Activated T-helper 17 cell treated with anti-CD3 and anti-CD28 coated beads, Interleukin-2, amount 50 U/mL, for 72 hours (primary cell): ENCODE results near the gene ADGRL3. TPM values are rescaled to one million over a fixed set of nuclear protein-coding genes. Genes with fewer than 3 reads are reported as not detected.

Source experiments
- ATAC-seq: fragments of 150-1000 bp; cut with Tn5 transposase; replicated peaks from 2 replicates; pipeline ENCODE4 v1.10.0; 2021; ENCODE audit warnings: mild to moderate bottlenecking, moderate library complexity
- H3K27ac Mint-ChIP-seq: one replicate; pipeline ENCODE4 v1.8.0; 2022; ENCODE audit warnings: mixed read lengths
- H3K27me3 Mint-ChIP-seq: one replicate; pipeline ENCODE4 v1.8.0; 2022; ENCODE audit warnings: mixed read lengths
- H3K36me3 Mint-ChIP-seq: one replicate; pipeline ENCODE4 v1.8.0; 2022; ENCODE audit warnings: low read depth, mild to moderate bottlenecking, mixed read lengths
- H3K4me1 Mint-ChIP-seq: one replicate; pipeline ENCODE4 v1.8.0; 2022; ENCODE audit warnings: mixed read lengths
- H3K4me3 Mint-ChIP-seq: one replicate; pipeline ENCODE4 v1.8.0; 2022; ENCODE audit warnings: mild to moderate bottlenecking, mixed read lengths
- H3K9me3 Mint-ChIP-seq: one replicate; pipeline ENCODE4 v1.8.0; 2022; ENCODE audit warnings: mixed read lengths
- total RNA-seq, 2 donors: library from RNA; stranded (reverse); gene quantifications; one replicate each; pipeline ENCODE4 v1.2.3, GENCODE V29; 2022

ADGRL3 gene
- total RNA-seq, 2 donors from 2014 or later = not detected

- no peaks in the 10 kb centered on the region for H3K4me1 Mint-ChIP-seq
- H3K4me3 Mint-ChIP-seq = no peak overlapping the region
- no peak for ATAC-seq
- peaks cover 3% of the 10 kb centered on the region for H3K9me3 Mint-ChIP-seq
- H3K36me3 Mint-ChIP-seq = no peaks in the 10 kb centered on the region
- H3K27ac Mint-ChIP-seq = no peak overlapping the region
- H3K27me3 Mint-ChIP-seq = no peaks in the 10 kb centered on the region
These were observed 582.0 kb downstream of the ADGRL3 start for GRCh38 chr4:61782133-61782532.

GRCh38 chr4:61783050-61783449, 582.9 kb downstream of the ADGRL3 start:
- H3K4me3 Mint-ChIP-seq = no peak overlapping the region
- no peak overlapping the region for H3K27ac Mint-ChIP-seq
- peak; percentile 39 for ATAC-seq
- no peaks in the 10 kb centered on the region for H3K36me3 Mint-ChIP-seq
- H3K9me3 Mint-ChIP-seq = peaks cover 5% of the 10 kb centered on the region
- no peaks in the 10 kb centered on the region for H3K27me3 Mint-ChIP-seq
- H3K4me1 Mint-ChIP-seq = no peaks in the 10 kb centered on the region

GRCh38 chr4:61785761-61786160, 585.6 kb downstream of the ADGRL3 start:
- no peaks in the 10 kb centered on the region for H3K4me1 Mint-ChIP-seq
- ATAC-seq = no peak

GRCh38 chr4:61786211-61786610, 586.1 kb downstream of the ADGRL3 start:
- Mint-ChIP-seq H3K36me3 (no peaks in the 10 kb centered on the region), H3K27ac (no peak overlapping the region), H3K4me1 (no peaks in the 10 kb centered on the region), H3K27me3 (no peaks in the 10 kb centered on the region), H3K9me3 (peaks cover 13% of the 10 kb centered on the region), H3K4me3 (no peak overlapping the region)
- no peak for ATAC-seq

More at GRCh38 chr4:61785761-61786160, 585.6 kb downstream of the ADGRL3 start:
- Mint-ChIP-seq H3K27ac (no peak overlapping the region), H3K9me3 (peaks cover 12% of the 10 kb centered on the region), H3K27me3 (no peaks in the 10 kb centered on the region), H3K4me3 (no peak overlapping the region), H3K36me3 (no peaks in the 10 kb centered on the region)

GRCh38 chr4:61795998-61796397, 595.9 kb downstream of the ADGRL3 start:
- H3K27me3 Mint-ChIP-seq = no peaks in the 10 kb centered on the region
- H3K36me3 Mint-ChIP-seq = no peaks in the 10 kb centered on the region
- H3K27ac Mint-ChIP-seq = no peak overlapping the region
- H3K4me1 Mint-ChIP-seq = no peaks in the 10 kb centered on the region
- no peak overlapping the region for H3K4me3 Mint-ChIP-seq
- no peak for ATAC-seq
- H3K9me3 Mint-ChIP-seq = peaks cover 10% of the 10 kb centered on the region

- ATAC-seq = no peak
- no peak overlapping the region for H3K27ac Mint-ChIP-seq
- H3K9me3 Mint-ChIP-seq = peaks cover 9% of the 10 kb centered on the region
- H3K4me1 Mint-ChIP-seq = no peaks in the 10 kb centered on the region
- H3K36me3 Mint-ChIP-seq = no peaks in the 10 kb centered on the region
- no peaks in the 10 kb centered on the region for H3K27me3 Mint-ChIP-seq
- H3K4me3 Mint-ChIP-seq = no peak overlapping the region
These were observed 599.7 kb downstream of the ADGRL3 start for GRCh38 chr4:61799794-61800193.

- H3K4me3 Mint-ChIP-seq = no peak overlapping the region
- H3K36me3 Mint-ChIP-seq = no peaks in the 10 kb centered on the region
- H3K27me3 Mint-ChIP-seq = no peaks in the 10 kb centered on the region
- ATAC-seq = no peak
- no peak overlapping the region for H3K27ac Mint-ChIP-seq
- H3K4me1 Mint-ChIP-seq = no peaks in the 10 kb centered on the region
- H3K9me3 Mint-ChIP-seq = peaks cover 11% of the 10 kb centered on the region
These were observed 605.1 kb downstream of the ADGRL3 start for GRCh38 chr4:61805227-61805626.

GRCh38 chr4:61805979-61806378, 605.9 kb downstream of the ADGRL3 start:
- Mint-ChIP-seq H3K4me3 (no peak overlapping the region), H3K9me3 (peaks cover 11% of the 10 kb centered on the region), H3K27me3 (no peaks in the 10 kb centered on the region), H3K4me1 (no peaks in the 10 kb centered on the region), H3K36me3 (no peaks in the 10 kb centered on the region), H3K27ac (no peak overlapping the region)
- no peak for ATAC-seq

- H3K27me3 Mint-ChIP-seq = no peaks in the 10 kb centered on the region
- no peaks in the 10 kb centered on the region for H3K36me3 Mint-ChIP-seq
- H3K4me3 Mint-ChIP-seq = no peak overlapping the region
- ATAC-seq = no peak
- no peak overlapping the region for H3K27ac Mint-ChIP-seq
- peaks cover 9% of the 10 kb centered on the region for H3K9me3 Mint-ChIP-seq
- no peaks in the 10 kb centered on the region for H3K4me1 Mint-ChIP-seq
These were observed 612.0 kb downstream of the ADGRL3 start for GRCh38 chr4:61812171-61812570.

- Mint-ChIP-seq H3K27me3 (no peaks in the 10 kb centered on the region), H3K36me3 (no peaks in the 10 kb centered on the region), H3K4me1 (no peaks in the 10 kb centered on the region), H3K4me3 (no peak overlapping the region), H3K9me3 (peaks cover 9% of the 10 kb centered on the region), H3K27ac (no peak overlapping the region)
- ATAC-seq = no peak
These were observed 616.9 kb downstream of the ADGRL3 start for GRCh38 chr4:61817071-61817470.

- Mint-ChIP-seq H3K27ac (no peak overlapping the region), H3K27me3 (no peaks in the 10 kb centered on the region), H3K4me3 (no peak overlapping the region), H3K9me3 (peaks cover 4% of the 10 kb centered on the region), H3K4me1 (no peaks in the 10 kb centered on the region), H3K36me3 (no peaks in the 10 kb centered on the region)
- no peak for ATAC-seq
These were observed 620.0 kb downstream of the ADGRL3 start for GRCh38 chr4:61820136-61820535.

GRCh38 chr4:61824454-61824853, 624.3 kb downstream of the ADGRL3 start:
- Mint-ChIP-seq H3K27me3 (no peaks in the 10 kb centered on the region), H3K4me1 (no peaks in the 10 kb centered on the region), H3K27ac (no peak overlapping the region), H3K4me3 (no peak overlapping the region), H3K36me3 (no peaks in the 10 kb centered on the region), H3K9me3 (peaks cover under 1% of the 10 kb centered on the region)
- no peak for ATAC-seq

- no peaks in the 10 kb centered on the region for H3K36me3 Mint-ChIP-seq
- no peaks in the 10 kb centered on the region for H3K27me3 Mint-ChIP-seq
These were observed 627.8 kb downstream of the ADGRL3 start for GRCh38 chr4:61827907-61828391.

GRCh38 chr4:61828960-61829359, 628.8 kb downstream of the ADGRL3 start:
- ATAC-seq = no peak
- no peaks in the 10 kb centered on the region for H3K36me3 Mint-ChIP-seq
- H3K4me1 Mint-ChIP-seq = no peaks in the 10 kb centered on the region
- H3K27me3 Mint-ChIP-seq = no peaks in the 10 kb centered on the region
- no peak overlapping the region for H3K4me3 Mint-ChIP-seq
- no peak overlapping the region for H3K27ac Mint-ChIP-seq
- H3K9me3 Mint-ChIP-seq = peaks cover 3% of the 10 kb centered on the region

More at GRCh38 chr4:61827907-61828391, 627.8 kb downstream of the ADGRL3 start:
- H3K4me3 Mint-ChIP-seq = no peak overlapping the region
- ATAC-seq = no peak
- H3K4me1 Mint-ChIP-seq = no peaks in the 10 kb centered on the region
- H3K27ac Mint-ChIP-seq = no peak overlapping the region
- peaks cover 3% of the 10 kb centered on the region for H3K9me3 Mint-ChIP-seq

GRCh38 chr4:61831987-61832386, 631.9 kb downstream of the ADGRL3 start:
- Mint-ChIP-seq H3K36me3 (no peaks in the 10 kb centered on the region), H3K27ac (no peak overlapping the region), H3K27me3 (no peaks in the 10 kb centered on the region), H3K4me3 (no peak overlapping the region), H3K9me3 (peaks cover 4% of the 10 kb centered on the region), H3K4me1 (no peaks in the 10 kb centered on the region)
- ATAC-seq = no peak

GRCh38 chr4:61837395-61837794, 637.3 kb downstream of the ADGRL3 start:
- no peaks in the 10 kb centered on the region for H3K4me1 Mint-ChIP-seq
- no peaks in the 10 kb centered on the region for H3K36me3 Mint-ChIP-seq
- H3K4me3 Mint-ChIP-seq = no peak overlapping the region

More at GRCh38 chr4:61837395-61837794, 637.3 kb downstream of the ADGRL3 start:
- Mint-ChIP-seq H3K9me3 (peaks cover 14% of the 10 kb centered on the region), H3K27me3 (no peaks in the 10 kb centered on the region), H3K27ac (no peak overlapping the region)
- no peak for ATAC-seq
